Osteoblast (primary cell): ENCODE results near the gene ATOH8. TPM values are rescaled to one million over a fixed set of nuclear protein-coding genes. Genes with fewer than 3 reads are reported as not detected.

Experiments used
- DNase-seq: peaks from one replicate; pipeline ENCODE4 v3.0.0; 2011; ENCODE audit warnings: low spot score, mixed read lengths; ENCODE audit not compliant: insufficient read length; ENCODE audit errors: missing footprints
- H2AFZ ChIP-seq: 2 replicates; pipeline ENCODE4 v1.6.0; 2011; ENCODE audit warnings: mild to moderate bottlenecking, low read length
- H3K27ac ChIP-seq: 2 replicates; pipeline ENCODE4 v1.5.1; 2011; ENCODE audit warnings: mild to moderate bottlenecking, low read depth, low read length, moderate library complexity
- H3K27me3 ChIP-seq: 2 replicates; pipeline ENCODE4 v1.6.0; 2012; ENCODE audit warnings: mild to moderate bottlenecking, control low read depth, inconsistent platforms, low read length, moderate library complexity; ENCODE audit not compliant: insufficient read depth
- H3K36me3 ChIP-seq: 2 replicates; pipeline ENCODE4 v1.5.1; 2011; ENCODE audit warnings: mild to moderate bottlenecking, low read length, control low read depth, moderate library complexity; ENCODE audit not compliant: insufficient read depth
- H3K4me1 ChIP-seq: 2 replicates; pipeline ENCODE4 v1.5.1; 2011; ENCODE audit warnings: mild to moderate bottlenecking, low read length, control low read depth, moderate library complexity; ENCODE audit not compliant: insufficient read depth
- H3K4me2 ChIP-seq: 2 replicates; pipeline ENCODE4 v1.6.0; 2011; ENCODE audit warnings: mild to moderate bottlenecking, low read length; ENCODE audit not compliant: insufficient read depth
- H3K4me3 ChIP-seq: fragments of 200-600 bp; sonication (generic); 3 replicates; pipeline ENCODE4 v1.5.1; 2012; ENCODE audit warnings: mild to moderate bottlenecking, low read length, inconsistent platforms; ENCODE audit not compliant: insufficient read depth
- H3K79me2 ChIP-seq: 2 replicates; pipeline ENCODE4 v1.6.0; 2012; ENCODE audit warnings: mild to moderate bottlenecking, low read length, control low read depth, inconsistent platforms; ENCODE audit not compliant: insufficient read depth
- H3K9me3 ChIP-seq: 2 replicates; pipeline ENCODE4 v1.5.1; 2011; ENCODE audit warnings: low read depth, low read length, control low read depth
- H4K20me1 ChIP-seq: 2 replicates; pipeline ENCODE4 v1.6.0; 2012; ENCODE audit warnings: mild to moderate bottlenecking, low read length, control low read depth; ENCODE audit not compliant: insufficient read depth
- total RNA-seq: library from RNA; depleted of rRNA; stranded (reverse); fragments of >200 nt; gene quantifications from 2 replicates; pipeline ENCODE4 v1.2.3, GENCODE V29; 2012
- TF ChIP-seq, protein P1 (sequence below): IDR thresholded peaks from 2 replicates; pipeline ENCODE4 v1.5.1; 2011; ENCODE audit warnings: mild to moderate bottlenecking, low read depth, low read length, moderate library complexity; ENCODE audit errors: extremely low read depth

Gene ATOH8
- total RNA-seq, 1 donor = 35.1 TPM

GRCh38 chr2:85797921-85798320, 44.1 kb downstream of the ATOH8 start:
- Histone ChIP-seq H3K9me3 (peaks cover 4% of the 10 kb centered on the region), H2AFZ (no peak overlapping the region), H3K27ac (no peak overlapping the region), H4K20me1 (no peaks in the 10 kb centered on the region), H3K27me3 (no peaks in the 10 kb centered on the region), H3K4me3 (no peak overlapping the region), H3K79me2 (no peaks in the 10 kb centered on the region), H3K36me3 (no peaks in the 10 kb centered on the region), H3K4me2 (no peak overlapping the region), H3K4me1 (peaks cover 13% of the 10 kb centered on the region)
- TF ChIP-seq, protein P1, sequence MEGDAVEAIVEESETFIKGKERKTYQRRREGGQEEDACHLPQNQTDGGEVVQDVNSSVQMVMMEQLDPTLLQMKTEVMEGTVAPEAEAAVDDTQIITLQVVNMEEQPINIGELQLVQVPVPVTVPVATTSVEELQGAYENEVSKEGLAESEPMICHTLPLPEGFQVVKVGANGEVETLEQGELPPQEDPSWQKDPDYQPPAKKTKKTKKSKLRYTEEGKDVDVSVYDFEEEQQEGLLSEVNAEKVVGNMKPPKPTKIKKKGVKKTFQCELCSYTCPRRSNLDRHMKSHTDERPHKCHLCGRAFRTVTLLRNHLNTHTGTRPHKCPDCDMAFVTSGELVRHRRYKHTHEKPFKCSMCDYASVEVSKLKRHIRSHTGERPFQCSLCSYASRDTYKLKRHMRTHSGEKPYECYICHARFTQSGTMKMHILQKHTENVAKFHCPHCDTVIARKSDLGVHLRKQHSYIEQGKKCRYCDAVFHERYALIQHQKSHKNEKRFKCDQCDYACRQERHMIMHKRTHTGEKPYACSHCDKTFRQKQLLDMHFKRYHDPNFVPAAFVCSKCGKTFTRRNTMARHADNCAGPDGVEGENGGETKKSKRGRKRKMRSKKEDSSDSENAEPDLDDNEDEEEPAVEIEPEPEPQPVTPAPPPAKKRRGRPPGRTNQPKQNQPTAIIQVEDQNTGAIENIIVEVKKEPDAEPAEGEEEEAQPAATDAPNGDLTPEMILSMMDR = peak; percentile 51
- DNase-seq = peak; percentile 79

GRCh38 chr2:85799215-85799956, 45.6 kb downstream of the ATOH8 start:
- H3K27me3 ChIP-seq = no peaks in the 10 kb centered on the region
- DNase-seq = no peak
- H3K36me3 ChIP-seq = no peaks in the 10 kb centered on the region
- peaks cover 8% of the 10 kb centered on the region for H3K4me1 ChIP-seq
- no peak overlapping the region for H2AFZ ChIP-seq
- H3K4me3 ChIP-seq = no peak overlapping the region
- H3K27ac ChIP-seq = no peak overlapping the region
- H3K9me3 ChIP-seq = peaks cover 4% of the 10 kb centered on the region
- H3K79me2 ChIP-seq = no peaks in the 10 kb centered on the region
- H3K4me2 ChIP-seq = no peak overlapping the region
- H4K20me1 ChIP-seq = no peaks in the 10 kb centered on the region
- TF ChIP-seq, protein P1 = no peak

GRCh38 chr2:85800586-85800985, 46.8 kb downstream of the ATOH8 start:
- H3K4me3 ChIP-seq = no peak overlapping the region
- H3K79me2 ChIP-seq = no peaks in the 10 kb centered on the region
- H3K36me3 ChIP-seq = no peaks in the 10 kb centered on the region
- no peaks in the 10 kb centered on the region for H3K27me3 ChIP-seq
- TF ChIP-seq, protein P1 = no peak
- no peak overlapping the region for H3K27ac ChIP-seq
- H3K4me2 ChIP-seq = no peak overlapping the region
- no peaks in the 10 kb centered on the region for H4K20me1 ChIP-seq
- H2AFZ ChIP-seq = no peak overlapping the region
- no peak for DNase-seq
- peaks cover 8% of the 10 kb centered on the region for H3K4me1 ChIP-seq
- H3K9me3 ChIP-seq = peaks cover 4% of the 10 kb centered on the region

DNA sequence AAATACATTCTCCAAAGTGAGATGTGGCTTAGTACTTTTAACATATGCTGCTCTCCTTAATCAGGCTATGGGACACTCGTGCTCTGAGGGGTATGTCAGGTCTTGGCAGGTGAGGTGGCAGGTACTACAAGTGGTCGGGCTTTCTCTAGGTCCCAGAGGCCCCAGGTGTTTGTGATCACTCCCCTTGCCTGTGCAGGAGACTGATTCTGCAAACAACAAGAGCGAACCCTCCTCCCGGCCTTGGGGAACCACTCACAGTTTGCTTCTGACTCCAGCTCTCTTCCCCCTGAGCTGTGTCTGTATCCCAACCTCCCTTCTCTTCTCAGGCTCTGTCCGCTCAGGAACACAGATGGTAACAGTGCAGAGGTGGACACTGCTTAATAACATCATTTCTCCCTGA, 48.1 kb downstream of the ATOH8 start:
- Histone ChIP-seq H4K20me1 (no peaks in the 10 kb centered on the region), H3K4me3 (no peak overlapping the region), H3K9me3 (peaks cover 4% of the 10 kb centered on the region), H3K27ac (no peak overlapping the region), H3K79me2 (no peaks in the 10 kb centered on the region), H3K4me1 (no peaks in the 10 kb centered on the region), H3K36me3 (no peaks in the 10 kb centered on the region), H2AFZ (no peak overlapping the region), H3K27me3 (no peaks in the 10 kb centered on the region), H3K4me2 (no peak overlapping the region)
- DNase-seq = no peak
- TF ChIP-seq, protein P1 = no peak
